Upper lobe of left lung (tissue), 6 donors: ENCODE results near the gene DNAH17. TPM values are rescaled to one million over a fixed set of nuclear protein-coding genes. Genes with fewer than 3 reads are reported as not detected.

Experiments used
- ATAC-seq, 2 donors: fragments of 200-7000 bp; cut with Tn5 transposase; one replicate each; pipeline ENCODE4 v1.9.1; 2022; ENCODE audit warnings: mild to moderate bottlenecking in 2 of 2, moderate library complexity in 2 of 2; ENCODE audit not compliant: low FRiP score in 2 of 2
- DNase-seq, 2 donors: peaks; one replicate each; pipeline ENCODE4 v3.0.0-alpha.2; 2019 to 2020
- H3K27ac ChIP-seq, 4 donors: fragments of 200-600 bp; sonication (generic); one replicate each; pipeline ENCODE4 v1.5.1; 2016 to 2019
- H3K27me3 ChIP-seq, 4 donors: fragments of 200-600 bp; sonication (generic); one replicate each; pipeline ENCODE4 v1.5.1; 2017 to 2019
- H3K36me3 ChIP-seq, 4 donors: fragments of 200-600 bp; sonication (generic); one replicate each; pipeline ENCODE4 v1.5.1; 2016 to 2019
- H3K4me1 ChIP-seq, 4 donors: fragments of 200-600 bp; sonication (generic); one replicate each; pipeline ENCODE4 v1.5.1; 2018 to 2019
- H3K4me3 ChIP-seq, 4 donors: fragments of 200-600 bp; sonication (generic); one replicate each; pipeline ENCODE4 v1.5.1; 2017 to 2019; ENCODE audit warnings: mild to moderate bottlenecking in 2 of 4, moderate library complexity in 1 of 4
- H3K9me3 ChIP-seq, 4 donors: fragments of 200-600 bp; sonication (generic); one replicate each; pipeline ENCODE4 v1.5.1; 2018 to 2019
- EP300 ChIP-seq, 4 donors: sonication (generic); formaldehyde crosslinking; IDR thresholded peaks; one replicate each; pipeline ENCODE4 v1.5.1; 2017; ENCODE audit warnings: antibody characterized with exemption in 4 of 4, control low read depth in 2 of 4
- POLR2A ChIP-seq, 4 donors: fragments of 450-650 bp; IDR thresholded peaks; one replicate each; pipeline ENCODE4 v1.5.1; 2016 to 2017; ENCODE audit warnings: antibody characterized with exemption in 4 of 4, mild to moderate bottlenecking in 2 of 4
- POLR2AphosphoS5 ChIP-seq, 2 donors: sonication (generic); formaldehyde crosslinking; IDR thresholded peaks; one replicate each; pipeline ENCODE4 v1.5.1; 2017; ENCODE audit warnings: antibody characterized with exemption in 2 of 2
- WGBS, 2 donors: methylation state at CpG; one replicate each; pipeline ENCODE4 v1.1.5; 2017 to 2018; 5-methylcytosine and 5-hydroxymethylcytosine counted together
- total RNA-seq, 6 donors: library from RNA; depleted of rRNA in 4 of 6; stranded (reverse); fragments of >200 nt in 4 of 6; gene quantifications; one replicate each; pipeline versions ENCODE4 v1.1.0 to v1.2.1, GENCODE V29; 2016 to 2021
- TF ChIP-seq, protein P1 (sequence below), 6 experiments: fragments of 450-650 bp in 4 of 6; fragments of 200-600 bp in 2 of 6; sonication (generic) in 2 of 6; IDR thresholded peaks; one replicate each; pipeline ENCODE4 v1.5.1; 2016 to 2019; ENCODE audit warnings: antibody characterized with exemption in 6 of 6
- donor health status: DM: no; HTN: no; CAD: no; lungs with moderate emphysema.
- donor health status: DM: no; HTN: yes; CAD: no; lungs with severe emphysema.

DNAH17 gene
- total RNA-seq, 6 donors from 2014 or later, result 2.0 to 21.0 (median 3.7) TPM

DNA sequence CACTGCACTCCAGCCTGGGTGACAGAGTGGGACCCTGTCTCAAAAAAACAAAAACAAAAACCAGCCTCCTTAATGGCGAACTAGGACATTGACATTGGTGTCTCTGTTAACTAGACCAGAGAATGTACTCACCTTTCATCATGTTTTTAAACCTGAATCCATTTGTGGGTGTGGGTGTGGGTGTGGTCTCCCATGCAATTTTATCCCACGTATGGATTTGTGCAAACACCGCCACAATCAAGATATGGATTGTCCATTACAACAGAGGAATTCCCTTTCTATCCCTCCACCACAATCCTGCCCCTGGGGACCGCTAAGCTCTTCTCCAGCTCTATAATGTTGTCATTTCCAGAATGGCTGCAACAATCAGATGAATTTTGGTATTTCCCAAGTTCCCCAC, 49.9 kb downstream of the DNAH17 start:
- Histone ChIP-seq H3K27ac (no peak overlapping the region), H3K4me3 (no peak overlapping the region), H3K4me1 (peaks cover 0 to 16% (median 4%) of the 10 kb centered on the region in 4 donors), H3K36me3 (no peaks in the 10 kb centered on the region), H3K9me3 (no peaks in the 10 kb centered on the region), H3K27me3 (no peaks in the 10 kb centered on the region)
- DNase-seq (no peak), ATAC-seq (no peak)
- WGBS, 2 donors, result 92 to 93% methylated on average over 4 of the region's 4 CpGs
- TF ChIP-seq POLR2A (IDR thresholded peaks at IDR 0.05) (no peak), POLR2AphosphoS5 (IDR thresholded peaks at IDR 0.05) (no peak), EP300 (IDR thresholded peaks at IDR 0.05) (no peak)
- TF ChIP-seq, protein P1, sequence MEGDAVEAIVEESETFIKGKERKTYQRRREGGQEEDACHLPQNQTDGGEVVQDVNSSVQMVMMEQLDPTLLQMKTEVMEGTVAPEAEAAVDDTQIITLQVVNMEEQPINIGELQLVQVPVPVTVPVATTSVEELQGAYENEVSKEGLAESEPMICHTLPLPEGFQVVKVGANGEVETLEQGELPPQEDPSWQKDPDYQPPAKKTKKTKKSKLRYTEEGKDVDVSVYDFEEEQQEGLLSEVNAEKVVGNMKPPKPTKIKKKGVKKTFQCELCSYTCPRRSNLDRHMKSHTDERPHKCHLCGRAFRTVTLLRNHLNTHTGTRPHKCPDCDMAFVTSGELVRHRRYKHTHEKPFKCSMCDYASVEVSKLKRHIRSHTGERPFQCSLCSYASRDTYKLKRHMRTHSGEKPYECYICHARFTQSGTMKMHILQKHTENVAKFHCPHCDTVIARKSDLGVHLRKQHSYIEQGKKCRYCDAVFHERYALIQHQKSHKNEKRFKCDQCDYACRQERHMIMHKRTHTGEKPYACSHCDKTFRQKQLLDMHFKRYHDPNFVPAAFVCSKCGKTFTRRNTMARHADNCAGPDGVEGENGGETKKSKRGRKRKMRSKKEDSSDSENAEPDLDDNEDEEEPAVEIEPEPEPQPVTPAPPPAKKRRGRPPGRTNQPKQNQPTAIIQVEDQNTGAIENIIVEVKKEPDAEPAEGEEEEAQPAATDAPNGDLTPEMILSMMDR (IDR thresholded peaks at IDR 0.05), result no peak

DNA sequence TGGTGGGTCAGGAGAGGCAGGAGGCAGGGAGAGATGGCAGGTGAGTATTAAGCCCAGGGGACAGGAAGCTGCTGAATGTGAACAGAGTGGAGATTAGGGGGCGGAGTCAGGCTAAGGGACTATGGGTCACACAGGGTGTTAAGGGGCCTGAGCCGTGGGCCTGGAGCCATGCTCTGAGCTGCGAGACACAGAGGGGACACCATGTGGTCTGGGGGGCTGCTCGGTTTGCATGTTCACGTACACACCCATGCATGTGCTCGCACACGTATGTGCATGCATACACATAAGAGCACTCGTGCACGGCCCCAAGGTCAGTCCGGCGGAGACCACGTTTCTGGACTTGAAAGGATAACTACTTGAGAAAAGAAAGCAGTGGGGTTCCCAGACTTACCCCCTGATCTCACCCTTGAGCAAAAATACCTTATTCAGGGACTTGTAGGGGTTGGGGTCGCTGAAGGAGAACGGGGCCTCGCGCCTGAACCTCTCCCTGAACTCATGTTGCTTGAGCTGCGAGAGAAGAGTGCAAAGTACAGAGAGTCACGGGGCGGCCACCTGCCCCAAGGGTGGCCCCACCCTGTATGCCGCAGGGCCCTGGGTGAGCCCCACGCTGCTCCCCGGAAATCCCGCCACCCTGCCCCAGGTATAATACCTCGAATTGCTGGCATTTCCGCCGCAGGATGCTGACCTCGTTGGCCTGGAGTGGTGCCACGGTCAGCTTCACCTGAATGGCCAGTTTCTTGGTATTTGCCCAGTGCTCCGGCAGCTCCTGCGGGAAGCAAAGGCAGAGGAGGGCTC, 50.8 kb downstream of the DNAH17 start:
- TF ChIP-seq, protein P1 (IDR thresholded peaks at IDR 0.05), result no peak
- TF ChIP-seq EP300 (IDR thresholded peaks at IDR 0.05) (no peak), POLR2A (IDR thresholded peaks at IDR 0.05) (no peak), POLR2AphosphoS5 (IDR thresholded peaks at IDR 0.05) (no peak)
- ATAC-seq (no peak), DNase-seq (peak in 1 of 2 donors; percentile 63)
- no peaks in the 10 kb centered on the region for H3K36me3 ChIP-seq
- WGBS, 2 donors, result 84 to 92% methylated on average over 29 to 30 of the region's 30 CpGs
- H3K4me1 ChIP-seq, result peaks cover 0 to 16% (median 4%) of the 10 kb centered on the region in 4 donors
- H3K27ac ChIP-seq, result no peak overlapping the region
- H3K9me3 ChIP-seq, result no peaks in the 10 kb centered on the region
- H3K4me3 ChIP-seq, result no peak overlapping the region
- H3K27me3 ChIP-seq, result no peaks in the 10 kb centered on the region

DNA sequence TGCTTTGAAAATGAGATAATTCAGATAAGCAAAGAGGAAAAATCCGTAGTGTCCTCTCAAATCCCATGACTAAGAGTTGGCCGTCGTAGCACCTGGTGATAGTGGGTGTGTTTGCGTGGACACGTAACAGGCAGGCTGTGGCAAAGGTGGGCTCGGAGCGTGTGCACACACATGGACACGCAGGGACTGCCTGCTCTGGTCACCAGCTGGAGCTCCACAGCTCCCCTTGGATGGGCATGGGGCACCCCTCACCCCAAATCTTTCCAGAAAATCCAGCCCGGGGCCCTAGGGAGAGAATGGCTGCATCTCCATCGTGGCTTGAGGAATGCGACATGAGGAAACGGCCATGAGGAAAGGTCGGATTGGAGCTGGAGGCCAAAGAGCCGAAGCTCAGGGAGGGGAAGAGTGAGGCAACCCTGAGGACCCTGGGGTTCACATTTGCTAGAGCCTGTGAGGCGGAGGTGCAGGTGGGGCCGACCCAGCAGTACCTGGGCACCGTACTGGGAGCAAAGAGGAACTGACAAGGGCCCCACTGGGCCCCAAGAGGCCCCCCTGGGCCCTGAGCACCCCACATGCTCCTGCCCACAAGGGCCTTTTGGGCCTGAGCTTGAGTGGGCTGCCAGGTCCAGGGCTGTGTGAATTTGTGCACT, 51.6 kb downstream of the DNAH17 start:
- Histone ChIP-seq H3K9me3 (no peaks in the 10 kb centered on the region), H3K36me3 (no peaks in the 10 kb centered on the region), H3K27me3 (no peaks in the 10 kb centered on the region), H3K27ac (no peak overlapping the region), H3K4me1 (peaks cover 0 to 16% (median 4%) of the 10 kb centered on the region in 4 donors), H3K4me3 (no peak overlapping the region)
- TF ChIP-seq POLR2AphosphoS5 (IDR thresholded peaks at IDR 0.05) (no peak), EP300 (IDR thresholded peaks at IDR 0.05) (no peak), POLR2A (IDR thresholded peaks at IDR 0.05) (no peak)
- TF ChIP-seq, protein P1 (IDR thresholded peaks at IDR 0.05), result no peak
- ATAC-seq, result no peak
- peak in 1 of 2 donors; percentile 48 for DNase-seq
- WGBS, 2 donors, result 77 to 95% methylated on average over 14 to 17 of the region's 17 CpGs

DNA sequence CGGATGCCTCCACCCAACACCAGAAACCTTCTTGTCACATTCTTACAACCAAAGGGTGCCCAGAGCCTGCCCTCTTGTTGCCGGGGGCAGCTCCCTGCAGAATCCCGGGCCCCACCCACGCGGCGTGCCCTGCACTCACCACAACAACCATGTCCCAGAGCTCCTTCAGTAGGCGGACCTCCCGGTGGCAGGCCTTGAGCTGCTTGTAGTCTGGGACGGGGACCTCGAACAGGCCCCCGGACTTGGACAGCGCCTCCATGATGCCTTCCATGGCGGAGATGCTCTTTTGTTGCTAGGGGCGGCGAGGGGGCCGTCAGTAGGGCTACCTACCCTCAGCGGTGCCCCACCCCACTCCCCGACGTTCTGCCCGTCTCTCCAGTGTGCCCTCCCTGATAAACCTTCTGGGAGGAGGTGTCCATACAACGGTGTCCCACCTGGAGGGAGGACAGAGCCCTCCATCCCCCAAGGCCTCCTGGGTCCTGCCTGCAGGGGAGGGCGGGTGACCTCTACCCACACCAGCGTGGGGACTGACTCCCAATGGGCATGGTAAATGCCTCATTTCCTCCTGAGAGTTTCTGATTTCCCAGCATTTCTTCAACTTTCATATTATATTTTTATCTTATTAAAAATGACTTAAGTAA, 52.2 kb downstream of the DNAH17 start:
- peak in 1 of 2 donors; percentile 64 for DNase-seq
- H3K27me3 ChIP-seq, result no peaks in the 10 kb centered on the region
- H3K4me3 ChIP-seq, result no peak overlapping the region
- ATAC-seq, result no peak
- TF ChIP-seq POLR2A (IDR thresholded peaks at IDR 0.05) (no peak), EP300 (IDR thresholded peaks at IDR 0.05) (no peak)
- no peak overlapping the region for H3K27ac ChIP-seq
- no peaks in the 10 kb centered on the region for H3K36me3 ChIP-seq
- 91 to 92% methylated on average over 18 of the region's 23 CpGs for WGBS, 2 donors
- no peaks in the 10 kb centered on the region for H3K9me3 ChIP-seq
- peaks cover 0 to 10% (median 2%) of the 10 kb centered on the region in 4 donors for H3K4me1 ChIP-seq
